Stimulated activated CD4-positive, alpha-beta T cell treated with anti-CD3 and anti-CD28 coated beads, Interleukin-15, amount 100 ng/mL, for 24 hours (primary cell): Measurements from ENCODE around the gene HHIPL1.

Experiments used
- DNase-seq: peaks from one replicate; pipeline ENCODE4 v3.0.0-alpha.2; 2020

The HHIPL1 gene

DNA sequence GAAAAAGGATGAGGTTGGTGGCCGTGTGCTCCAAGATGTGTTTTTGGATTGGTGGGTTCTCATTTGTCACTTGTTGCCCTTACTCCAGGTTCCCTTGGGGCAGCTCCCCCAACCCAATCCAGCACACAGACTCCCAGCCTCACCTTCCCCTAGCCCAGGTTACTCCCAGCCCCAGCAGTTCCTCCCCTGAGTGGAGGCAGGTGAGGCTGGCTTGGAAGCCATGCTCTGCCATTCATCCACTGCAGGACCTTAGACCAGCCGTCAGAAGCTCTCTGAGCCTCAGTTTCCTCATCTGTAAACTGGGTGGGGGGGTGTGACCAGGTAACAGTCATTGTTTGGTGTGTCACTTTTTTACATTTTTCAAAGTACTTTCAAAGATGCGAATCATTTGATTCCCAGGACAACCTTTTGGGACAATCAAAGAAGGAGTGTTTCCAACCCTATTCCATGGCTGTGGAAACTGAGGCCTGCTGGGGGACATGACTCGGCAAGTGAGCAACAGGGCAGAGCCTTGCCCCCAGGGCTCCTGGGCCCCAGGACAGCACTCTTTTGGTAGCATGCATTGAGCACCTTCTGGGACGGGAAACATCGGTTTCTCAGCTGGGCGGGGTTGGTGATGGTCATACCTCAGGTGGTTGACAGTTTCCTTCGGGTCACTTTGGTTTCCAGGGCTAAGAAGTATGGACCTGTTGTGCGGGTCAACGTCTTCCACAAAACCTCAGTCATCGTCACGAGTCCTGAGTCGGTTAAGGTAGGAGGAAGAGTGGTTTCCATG is 46.4 kb downstream of the HHIPL1 start:
- DNase-seq: no peak

DNA sequence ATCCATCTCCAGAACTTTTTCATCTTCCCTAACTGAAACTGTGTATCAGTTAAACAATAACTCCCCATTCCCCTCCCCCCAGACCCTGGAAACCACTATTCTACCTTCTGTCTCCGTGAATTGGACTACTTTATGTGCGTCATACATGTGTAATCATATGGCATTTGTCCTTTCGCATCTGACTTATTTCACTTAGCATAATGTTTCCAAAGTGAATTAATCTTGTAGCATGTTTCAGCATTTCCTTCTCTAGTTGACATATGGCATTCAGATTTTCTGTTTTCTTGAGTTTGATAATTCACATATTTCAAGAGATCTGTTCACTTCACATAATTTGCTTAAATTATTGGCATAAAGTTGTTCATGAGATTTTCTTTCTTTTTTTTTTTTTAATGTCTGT is 49.0 kb downstream of the HHIPL1 start:
- no peak for DNase-seq

DNA sequence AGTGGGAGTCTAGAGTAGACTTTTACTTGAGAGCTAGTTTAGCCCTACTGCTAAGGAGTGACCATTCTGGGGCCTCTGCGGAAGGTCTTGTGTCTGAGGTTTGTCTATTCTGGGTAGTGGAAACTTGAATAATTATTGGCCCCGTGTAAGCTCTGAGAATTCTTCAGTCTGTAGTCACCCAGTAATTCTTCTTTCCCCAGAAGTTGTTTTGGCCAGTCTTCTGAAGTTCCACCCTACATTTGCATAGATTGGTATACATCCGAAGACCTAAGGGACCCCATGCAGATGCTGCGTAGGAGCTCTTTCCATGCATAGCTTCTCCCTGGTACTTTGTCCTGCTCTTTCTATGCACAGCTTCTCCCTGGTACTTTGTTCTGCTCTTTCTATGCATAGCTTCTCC is 52.0 kb downstream of the HHIPL1 start:
- DNase-seq: no peak

DNA sequence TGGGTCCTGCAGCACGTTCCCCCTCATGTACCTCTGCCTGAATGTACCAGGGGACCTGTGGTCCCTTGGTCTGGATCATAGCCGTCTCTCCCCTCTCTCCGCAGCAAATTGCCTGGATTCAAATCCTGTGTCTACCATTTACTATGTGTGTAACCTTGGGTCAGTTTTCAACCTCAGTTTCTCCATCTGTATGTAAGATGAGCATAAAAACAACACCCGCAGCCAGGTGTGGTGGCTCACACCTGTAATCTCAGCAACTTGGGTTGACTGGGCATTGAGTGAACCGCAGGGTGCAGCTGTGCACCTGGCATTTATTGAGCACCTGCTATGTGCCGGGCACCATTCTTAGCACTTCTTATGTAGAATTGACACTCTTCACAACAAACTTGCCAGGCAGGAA is 53.3 kb downstream of the HHIPL1 start:
- DNase-seq: no peak

DNA sequence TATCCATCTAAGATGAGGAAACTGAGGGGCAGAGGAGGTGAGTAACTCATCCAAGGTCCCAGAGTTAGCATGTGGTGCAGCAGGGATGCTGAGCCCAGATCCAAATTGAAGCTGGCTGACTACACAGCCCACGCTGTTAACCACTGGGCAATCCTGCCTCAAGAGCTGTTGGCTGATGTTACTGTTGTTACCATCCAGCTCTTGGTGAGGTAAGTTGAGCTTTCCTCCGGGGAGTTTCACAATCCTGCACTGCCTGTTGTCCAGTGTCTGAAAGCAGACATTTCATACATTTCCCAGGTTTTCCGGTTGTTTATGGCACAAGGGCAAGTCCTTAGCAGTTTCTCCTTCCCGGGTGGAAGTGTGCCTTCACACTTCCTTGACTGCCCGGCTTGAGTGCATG is 53.7 kb downstream of the HHIPL1 start:
- no peak for DNase-seq

DNA sequence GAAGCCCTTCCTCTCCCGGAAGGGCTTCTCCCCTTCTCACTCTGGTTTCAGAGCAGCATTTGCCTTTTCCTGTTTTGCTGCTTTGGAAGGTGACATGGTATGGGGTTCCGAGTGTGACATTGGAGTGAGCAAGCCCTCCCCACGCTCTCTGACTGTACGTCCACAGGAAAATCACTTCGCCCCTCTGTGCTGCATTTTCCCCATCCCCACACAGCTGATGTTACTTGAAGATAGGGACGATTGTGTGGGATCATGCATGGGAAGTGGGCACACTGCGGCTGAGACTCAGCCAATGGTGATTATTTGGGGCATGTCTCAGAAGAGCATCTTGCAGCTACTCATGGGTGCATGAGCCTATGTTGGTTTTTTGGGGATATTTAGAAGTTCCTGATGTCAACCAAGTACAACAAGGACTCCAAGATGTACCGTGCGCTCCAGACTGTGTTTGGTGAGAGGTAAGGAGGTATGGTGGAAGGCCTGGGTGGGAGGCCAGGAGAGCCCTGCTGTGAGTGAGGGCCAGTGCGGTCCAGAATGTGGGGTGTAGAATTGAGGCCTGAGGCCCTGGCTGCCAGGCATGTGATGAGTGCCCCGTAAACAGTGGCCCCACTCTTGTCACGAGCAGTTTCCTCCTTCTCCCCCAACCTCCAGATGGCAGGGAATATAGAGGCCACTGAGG is 54.3 kb downstream of the HHIPL1 start:
- no peak for DNase-seq

DNA sequence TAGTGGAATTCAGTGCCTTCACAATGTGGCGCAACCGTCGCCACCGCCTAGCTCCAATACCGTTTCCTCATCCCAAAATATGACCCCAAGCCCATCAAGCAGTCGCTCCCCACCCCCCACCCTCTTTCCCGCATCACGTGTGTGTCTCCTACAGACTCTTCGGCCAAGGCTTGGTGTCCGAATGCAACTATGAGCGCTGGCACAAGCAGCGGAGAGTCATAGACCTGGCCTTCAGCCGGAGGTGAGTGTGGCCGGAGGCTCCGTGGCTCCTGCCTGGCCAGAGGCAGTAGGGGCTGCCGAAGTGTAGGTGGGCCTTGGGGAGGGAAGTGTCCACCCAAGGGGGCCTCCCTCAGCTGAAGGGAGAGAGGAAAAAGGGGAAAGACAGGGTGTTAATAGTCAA is 54.9 kb downstream of the HHIPL1 start:
- DNase-seq: no peak

DNA sequence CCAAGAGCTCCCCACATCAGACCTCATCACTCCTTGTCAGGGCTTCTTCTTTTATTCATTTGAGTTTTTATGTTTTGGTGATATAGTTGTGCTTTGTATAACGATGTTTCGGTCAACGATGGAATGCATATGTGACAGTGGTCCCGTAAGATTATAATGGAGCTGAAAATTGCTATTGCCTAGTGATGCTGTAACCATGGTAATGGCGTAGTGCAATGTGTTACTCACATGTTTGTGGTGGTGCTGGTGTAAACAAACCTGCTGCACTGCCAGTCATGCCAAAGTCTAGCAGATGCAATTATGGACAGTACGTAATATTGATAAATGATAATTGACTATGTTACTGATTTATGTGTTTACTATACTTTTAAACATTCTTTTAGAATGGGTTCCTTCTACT is 55.5 kb downstream of the HHIPL1 start:
- no peak for DNase-seq

DNA sequence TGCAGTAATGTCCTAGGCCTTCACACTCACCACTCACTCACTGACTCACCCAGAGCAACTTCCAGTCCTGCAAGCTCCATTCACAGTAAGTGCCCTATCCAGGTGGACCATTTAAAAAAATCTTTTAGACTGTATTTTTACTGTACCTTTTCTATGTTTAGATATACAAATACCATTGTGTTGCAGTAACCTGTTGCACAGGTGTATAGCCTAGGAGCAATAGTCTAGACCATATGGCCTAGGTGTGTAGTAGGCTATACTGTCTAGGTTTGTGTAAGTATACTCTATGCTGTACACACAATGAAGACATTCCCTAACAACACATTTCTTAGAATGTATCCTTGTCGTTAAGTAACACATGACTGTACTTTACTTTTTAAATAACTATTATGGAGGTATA is 56.3 kb downstream of the HHIPL1 start:
- DNase-seq: no peak

DNA sequence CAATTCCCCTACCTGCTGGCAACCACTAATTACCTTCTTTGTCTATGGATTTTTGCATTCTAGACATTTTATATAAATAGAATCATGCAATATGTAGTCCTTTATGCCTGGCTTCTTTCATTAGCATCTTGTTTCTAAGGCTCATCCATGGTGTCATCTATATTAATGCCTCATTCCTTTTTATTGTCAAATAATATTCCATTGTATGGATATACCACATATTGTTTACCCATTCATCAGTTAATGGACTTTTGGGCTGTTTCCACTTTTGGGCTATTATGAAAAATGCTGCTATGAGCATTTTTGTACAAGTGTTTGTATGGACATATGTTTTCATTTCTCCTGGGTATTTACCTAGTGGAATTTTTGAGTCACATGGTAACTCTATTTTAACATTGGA is 57.2 kb downstream of the HHIPL1 start:
- no peak for DNase-seq

DNA sequence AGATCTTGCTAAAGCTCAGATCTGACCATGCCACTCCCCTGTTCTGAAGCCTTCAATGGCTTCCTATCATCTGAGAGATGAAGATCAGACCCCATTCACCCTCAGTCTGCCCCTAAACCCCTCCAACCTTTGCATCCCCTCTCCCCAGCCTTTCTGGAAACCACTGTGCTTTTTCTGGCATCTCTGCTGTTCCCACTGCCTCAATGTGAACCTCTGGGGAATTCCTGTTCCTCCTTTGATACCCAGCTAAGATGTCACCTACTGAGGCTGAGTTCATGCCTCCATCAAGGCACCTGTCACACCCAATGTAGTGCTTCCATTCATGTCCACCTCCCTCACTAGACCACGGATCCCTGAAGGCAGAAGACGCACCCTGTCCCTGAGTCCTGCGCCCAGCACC is 58.5 kb downstream of the HHIPL1 start:
- DNase-seq: no peak

DNA sequence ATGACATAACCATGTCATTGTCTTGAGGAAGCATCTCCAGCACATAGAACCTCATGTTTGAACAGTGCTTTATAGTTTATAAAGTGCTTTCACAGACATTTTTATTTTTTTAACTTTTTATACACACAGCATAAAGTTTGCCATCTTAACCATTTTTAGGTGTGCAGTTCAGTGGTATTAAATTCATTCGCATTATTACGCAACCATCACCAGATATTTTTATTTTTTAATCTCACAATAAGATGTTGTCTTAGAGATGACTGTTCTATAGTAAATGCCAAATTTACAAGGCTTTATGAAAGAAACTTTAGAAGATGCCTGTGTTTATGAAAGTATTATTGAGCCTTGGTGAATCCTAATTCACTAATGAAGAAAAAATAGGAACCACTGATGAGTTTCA is 59.1 kb downstream of the HHIPL1 start:
- DNase-seq: no peak

DNA sequence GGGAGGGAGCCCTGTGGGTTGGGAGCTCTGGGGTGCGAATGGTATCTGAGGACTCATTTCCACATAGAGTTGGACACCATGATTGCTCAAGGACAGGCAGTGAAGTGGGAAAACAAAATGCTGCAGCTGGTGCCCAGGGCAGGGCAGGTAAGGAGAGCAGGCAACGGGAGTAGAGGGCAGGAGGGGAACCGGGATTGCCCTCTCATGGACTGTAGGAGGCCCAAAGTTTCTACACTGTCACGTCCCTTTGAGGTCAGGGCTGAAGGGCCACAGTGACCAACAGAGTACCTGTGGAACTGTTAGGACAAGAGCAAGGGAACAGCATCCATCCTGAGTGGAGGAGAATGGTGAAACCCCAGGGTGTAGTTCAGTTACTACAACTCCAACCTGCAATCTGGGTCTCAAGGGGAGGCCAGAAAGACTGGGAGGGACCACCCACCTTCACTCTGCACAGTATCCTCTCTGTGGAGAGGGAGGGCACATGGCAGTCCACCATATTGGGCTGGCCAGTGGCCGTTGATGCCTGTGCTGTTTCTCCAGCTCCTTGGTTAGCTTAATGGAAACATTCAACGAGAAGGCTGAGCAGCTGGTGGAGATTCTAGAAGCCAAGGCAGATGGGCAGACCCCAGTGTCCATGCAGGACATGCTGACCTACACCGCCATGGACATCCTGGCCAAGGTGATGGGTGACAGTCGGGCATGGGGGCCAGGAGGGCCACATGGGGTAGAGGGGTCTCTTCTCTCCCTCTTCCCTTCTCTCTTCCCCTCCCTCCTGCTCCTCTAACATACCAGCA is 61.4 kb downstream of the HHIPL1 start:
- DNase-seq: no peak

DNA sequence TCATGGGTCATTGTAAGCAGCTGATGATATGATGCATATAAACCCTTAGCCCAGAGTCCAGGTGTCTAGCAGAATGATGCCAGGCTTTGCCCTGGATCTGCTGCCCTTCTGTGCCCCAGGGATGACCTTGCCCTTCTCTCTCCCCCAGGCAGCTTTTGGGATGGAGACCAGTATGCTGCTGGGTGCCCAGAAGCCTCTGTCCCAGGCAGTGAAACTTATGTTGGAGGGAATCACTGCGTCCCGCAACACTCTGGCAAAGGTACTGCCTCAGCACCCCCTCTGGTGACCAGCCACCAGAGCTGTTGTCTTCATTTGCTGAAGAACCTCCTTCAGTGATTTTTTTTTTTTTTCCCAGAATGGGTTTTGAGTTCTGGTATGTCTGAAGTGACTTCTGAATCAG is 62.5 kb downstream of the HHIPL1 start:
- DNase-seq: no peak

DNA sequence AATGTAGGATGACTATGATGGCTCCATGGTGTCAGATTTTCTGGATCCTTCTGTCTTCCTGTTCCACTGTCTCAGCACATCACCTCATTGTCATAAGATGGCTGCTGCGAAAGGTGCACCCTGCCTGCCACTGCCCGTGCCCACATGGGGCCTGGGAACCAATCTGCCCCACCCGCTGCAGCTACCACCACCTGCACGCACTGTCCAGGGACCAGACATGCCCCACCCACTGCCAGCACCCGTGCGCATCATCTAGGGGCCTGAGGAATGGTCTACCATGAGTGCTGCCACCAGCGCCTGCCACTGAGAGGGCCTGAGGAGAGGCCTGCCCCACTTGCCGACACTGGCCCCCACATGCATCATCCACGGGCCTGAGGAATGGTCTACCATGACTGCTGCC is 63.0 kb downstream of the HHIPL1 start:
- DNase-seq: no peak

DNA sequence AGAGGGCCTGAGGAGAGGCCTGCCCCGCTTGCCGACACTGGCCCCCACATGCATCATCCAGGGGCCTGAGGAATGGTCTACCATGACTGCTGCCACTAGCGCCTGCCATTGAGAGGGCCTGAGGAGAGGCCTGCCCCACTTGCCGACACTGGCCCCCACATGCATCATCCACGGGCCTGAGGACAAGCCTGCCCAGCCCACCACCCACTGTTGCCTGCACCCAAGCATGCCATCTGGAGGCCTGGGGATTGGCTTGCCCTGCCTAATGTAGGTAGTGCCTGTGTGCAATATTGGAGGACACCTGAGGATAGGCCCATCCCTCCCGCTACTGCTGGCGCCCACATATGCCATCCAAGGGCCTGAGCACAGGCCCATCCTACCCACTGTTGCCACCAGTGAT is 63.5 kb downstream of the HHIPL1 start:
- DNase-seq: no peak

DNA sequence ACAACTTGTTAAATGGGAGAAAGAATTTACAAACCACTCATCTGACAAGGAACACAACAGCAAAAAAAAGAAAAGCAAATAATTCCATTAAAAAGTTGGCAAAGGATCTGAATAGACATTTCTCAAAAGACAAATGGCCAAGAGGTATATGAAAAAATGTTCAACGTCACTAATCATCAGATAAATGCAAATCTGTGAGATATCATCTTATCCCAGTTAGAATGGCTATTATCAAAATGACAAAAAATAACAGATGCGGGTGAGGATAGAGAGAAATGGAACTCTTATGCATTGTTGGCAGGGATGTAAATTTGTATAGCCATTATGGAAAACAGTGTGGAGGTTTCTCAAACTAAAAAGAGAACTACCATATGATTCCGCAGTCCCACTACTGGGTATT is 69.0 kb downstream of the HHIPL1 start:
- DNase-seq: no peak

DNA sequence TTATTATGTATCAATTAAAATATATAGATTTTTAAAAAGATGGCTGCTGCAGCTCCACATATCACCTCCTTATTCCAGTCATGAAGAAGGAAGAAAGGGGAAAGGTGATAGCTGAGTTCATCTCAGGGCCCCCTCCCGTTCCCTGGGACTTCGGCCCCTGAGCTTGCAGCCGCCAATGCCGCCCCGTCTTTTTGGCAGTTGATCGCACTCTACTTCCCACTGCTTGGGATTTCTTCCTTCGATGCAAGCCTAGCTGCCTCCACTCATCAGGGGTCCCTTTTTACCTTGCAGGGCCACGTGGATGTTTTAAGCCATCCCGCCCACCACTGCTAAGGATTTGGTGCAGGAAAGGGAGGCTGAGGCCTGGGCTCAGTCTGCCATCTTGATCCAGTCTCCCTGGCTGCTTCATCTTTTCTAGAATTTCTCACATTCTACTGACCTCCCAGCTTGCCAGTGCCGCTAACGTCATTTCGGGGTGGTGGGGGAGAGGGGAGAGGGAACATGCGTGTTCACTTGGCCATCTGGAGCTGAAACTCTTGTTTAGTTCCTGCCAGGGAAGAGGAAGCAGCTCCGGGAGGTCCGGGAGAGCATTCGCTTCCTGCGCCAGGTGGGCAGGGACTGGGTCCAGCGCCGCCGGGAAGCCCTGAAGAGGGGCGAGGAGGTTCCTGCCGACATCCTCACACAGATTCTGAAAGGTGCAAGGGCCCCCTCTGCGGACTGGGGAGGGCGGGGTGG is 70.5 kb downstream of the HHIPL1 start:
- DNase-seq: no peak

DNA sequence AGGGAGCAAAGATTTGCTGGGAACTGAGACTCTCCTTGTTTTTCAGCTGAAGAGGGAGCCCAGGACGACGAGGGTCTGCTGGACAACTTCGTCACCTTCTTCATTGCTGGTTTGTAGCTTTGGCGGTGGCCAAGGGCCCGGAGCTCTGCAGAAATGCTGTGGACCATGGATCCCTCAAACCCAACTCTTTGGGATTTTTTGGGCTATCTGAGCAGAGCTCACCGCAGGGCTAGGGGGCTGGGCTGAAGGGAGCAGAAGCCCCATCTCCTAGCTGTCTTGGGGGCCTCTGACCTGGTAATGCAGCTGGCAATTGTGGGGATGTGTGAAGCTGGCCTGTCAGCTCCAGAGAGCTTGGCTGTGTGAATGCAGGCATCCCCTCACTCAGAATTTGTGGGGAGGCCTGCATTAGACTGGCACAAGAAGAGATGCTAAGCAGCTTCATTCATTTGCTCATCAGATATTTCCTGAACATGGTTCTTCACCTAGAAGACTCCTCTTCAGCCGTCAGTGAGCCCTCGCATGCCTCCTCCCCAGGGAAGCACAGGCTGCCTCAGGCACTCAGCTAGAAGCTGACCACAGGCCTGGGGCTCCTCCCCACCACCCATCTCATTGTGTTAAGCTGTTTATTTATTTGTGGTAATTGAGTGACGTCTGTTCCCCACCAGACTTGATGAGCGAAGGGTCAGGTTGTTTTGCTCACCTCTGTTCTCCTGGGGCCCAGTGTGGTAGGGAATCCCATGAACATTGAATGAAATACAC is 71.3 kb downstream of the HHIPL1 start:
- DNase-seq: no peak

DNA sequence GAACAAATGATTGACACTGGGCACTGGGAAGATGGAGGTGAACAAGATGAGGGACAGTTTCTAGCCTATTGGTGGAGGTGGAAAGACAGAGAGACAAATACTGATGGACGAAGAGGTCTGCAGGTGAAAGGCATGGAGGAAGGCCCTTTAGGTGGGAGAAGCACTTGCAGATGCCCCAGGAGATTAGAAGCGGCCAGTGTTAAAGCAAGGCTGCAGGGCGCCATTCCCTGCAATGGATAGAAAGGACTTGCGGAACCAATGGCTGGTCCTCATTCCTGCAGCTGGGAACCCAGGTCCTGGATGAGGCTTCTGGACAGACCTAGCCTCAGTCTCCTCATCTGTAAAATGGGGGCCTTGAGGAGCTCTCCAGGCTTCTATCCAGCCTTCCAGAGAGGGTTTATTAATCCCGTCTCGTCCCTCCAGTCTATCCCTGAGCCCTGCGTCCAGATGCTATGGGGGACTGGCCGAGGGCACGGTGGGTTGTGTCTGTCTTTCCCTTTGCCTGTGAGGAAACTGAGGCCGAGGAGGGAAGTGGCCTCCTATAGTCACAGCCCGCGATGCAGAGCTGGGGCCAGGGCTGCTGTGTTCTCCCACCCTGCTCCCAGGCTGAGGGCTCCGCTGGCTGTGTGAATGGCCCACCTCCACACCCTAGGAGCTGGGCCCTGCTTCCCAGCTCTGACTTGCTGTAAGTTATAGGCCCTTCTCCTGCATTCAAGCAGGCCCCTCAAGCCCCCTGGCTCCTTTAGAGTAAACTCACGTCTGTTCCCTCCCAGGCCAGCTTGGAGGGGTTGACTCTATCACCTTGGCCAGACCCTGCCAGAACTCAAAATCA is 72.1 kb downstream of the HHIPL1 start:
- DNase-seq: no peak

DNA sequence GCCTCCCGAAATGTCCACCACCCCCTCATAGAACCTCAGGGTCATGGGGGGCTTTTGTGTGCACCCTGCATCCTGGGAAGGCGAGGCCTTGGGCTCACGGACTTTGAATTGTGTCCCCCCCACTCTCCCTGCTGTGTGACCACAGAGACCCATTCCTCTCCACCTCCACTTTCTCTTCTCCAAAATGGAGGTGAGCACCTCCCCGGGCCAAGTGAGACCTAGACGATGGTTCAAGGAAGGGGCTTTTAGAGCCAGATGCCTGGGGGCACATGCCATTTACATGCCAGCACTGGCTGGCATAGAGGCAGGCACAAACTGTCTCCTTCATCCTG is 72.7 kb downstream of the HHIPL1 start:
- DNase-seq: no peak
